WTC11 (cell line): ENCODE measurements around the gene EXOC4. TPM values are rescaled to one million over a fixed set of nuclear protein-coding genes. Genes with fewer than 3 reads are reported as not detected.

Experiments used
- ATAC-seq: fragments of 200-7000 bp; cut with Tn5 transposase; 2 replicates; pipeline ENCODE4 v1.10.0; 2021; ENCODE audit warnings: mild to moderate bottlenecking, moderate library complexity
- CTCF ChIA-PET: fragments of 300-600 bp; sonication (Branson Sonifier 250); formaldehyde crosslinking; loops from one replicate; lab custom pipeline; 2021; ENCODE audit warnings: antibody characterized with exemption; lab: Charles Lee
- POLR2A ChIA-PET: fragments of 350-600 bp; sonication (Branson Sonifier 250); formaldehyde crosslinking; loops from one replicate; lab custom pipeline; 2021; ENCODE audit warnings: antibody characterized with exemption; lab: Charles Lee
- DNase-seq: peaks from one replicate; pipeline ENCODE4 v3.0.0; 2021; ENCODE audit warnings: low spot score
- H3K27ac Mint-ChIP-seq: 2 replicates; pipeline ENCODE4 v1.8.0; 2021; ENCODE audit warnings: mixed read lengths
- H3K27me3 Mint-ChIP-seq: 2 replicates; pipeline ENCODE4 v1.8.0; 2021; ENCODE audit warnings: low read depth, mild to moderate bottlenecking, moderate library complexity, mixed read lengths
- H3K36me3 Mint-ChIP-seq: 2 replicates; pipeline ENCODE4 v1.8.0; 2021; ENCODE audit warnings: mixed read lengths
- H3K4me1 Mint-ChIP-seq: 2 replicates; pipeline ENCODE4 v1.8.0; 2022; ENCODE audit warnings: mixed read lengths
- H3K4me3 Mint-ChIP-seq: 2 replicates; pipeline ENCODE4 v1.8.0; 2021; ENCODE audit warnings: mild to moderate bottlenecking, moderate library complexity, mixed read lengths
- H3K9me3 Mint-ChIP-seq: 2 replicates; pipeline ENCODE4 v1.8.0; 2021; ENCODE audit warnings: mixed read lengths
- ATF1 ChIP-seq: sonication (generic); formaldehyde crosslinking; IDR thresholded peaks from 2 replicates; pipeline ENCODE4 v1.8.1; 2023; ENCODE audit warnings: mild to moderate bottlenecking, moderate library complexity, missing genetic modification reagents
- FOXK1 ChIP-seq: sonication (generic); formaldehyde crosslinking; IDR thresholded peaks from 2 replicates; pipeline ENCODE4 v1.8.0; 2022; ENCODE audit warnings: mild to moderate bottlenecking, moderate library complexity, missing genetic modification reagents
- GABPB1 ChIP-seq: sonication (generic); formaldehyde crosslinking; IDR thresholded peaks from 2 replicates; pipeline ENCODE4 v1.8.1; 2023; ENCODE audit warnings: mild to moderate bottlenecking, missing genetic modification reagents
- GTF2I ChIP-seq: fragments of 250-450 bp; sonication (Bioruptor Pico); conservative IDR thresholded peaks from 2 replicates; pipeline ENCODE4 v1.4.0; 2021; ENCODE audit warnings: mild to moderate bottlenecking
- HMGA2 ChIP-seq: fragments of 250-450 bp; sonication (Bioruptor Pico); IDR thresholded peaks from 2 replicates; pipeline ENCODE4 v1.4.0; 2021; ENCODE audit warnings: mild to moderate bottlenecking, moderate library complexity
- IRF2 ChIP-seq: sonication (generic); formaldehyde crosslinking; IDR thresholded peaks from 2 replicates; pipeline ENCODE4 v1.8.0; 2022; ENCODE audit warnings: low read depth, missing genetic modification reagents, borderline replicate concordance
- NFYB ChIP-seq: sonication (generic); formaldehyde crosslinking; conservative IDR thresholded peaks from 2 replicates; pipeline ENCODE4 v1.8.0; 2022; ENCODE audit warnings: low read depth, missing genetic modification reagents
- PRRX2 ChIP-seq: fragments of 250-450 bp; sonication (Bioruptor Pico); IDR thresholded peaks from 2 replicates; pipeline ENCODE4 v1.8.0; 2021; ENCODE audit warnings: mild to moderate bottlenecking
- RELA ChIP-seq: sonication (generic); formaldehyde crosslinking; IDR thresholded peaks from 2 replicates; pipeline ENCODE4 v1.8.1; 2022; ENCODE audit warnings: missing genetic modification reagents, mild to moderate bottlenecking, borderline replicate concordance
- ZNF121 ChIP-seq: sonication (generic); formaldehyde crosslinking; IDR thresholded peaks from 2 replicates; pipeline ENCODE4 v1.8.0; 2023; ENCODE audit warnings: missing genetic modification reagents
- ZNF263 ChIP-seq: sonication (generic); formaldehyde crosslinking; IDR thresholded peaks from 2 replicates; pipeline ENCODE4 v1.8.1; 2022; ENCODE audit warnings: low read depth, mild to moderate bottlenecking, moderate library complexity, missing genetic modification reagents
- total RNA-seq: library from RNA; stranded (reverse); gene quantifications from 3 replicates; pipeline ENCODE4 v1.2.3, GENCODE V29; 2021
- TF ChIP-seq, protein P1 (sequence below): sonication (generic); formaldehyde crosslinking; conservative IDR thresholded peaks from 2 replicates; pipeline ENCODE4 v1.8.1; 2022; ENCODE audit warnings: mild to moderate bottlenecking, missing genetic modification reagents
- TF ChIP-seq, protein P2 (sequence below): sonication (generic); formaldehyde crosslinking; IDR thresholded peaks from 2 replicates; pipeline ENCODE4 v1.8.1; 2023; ENCODE audit warnings: mild to moderate bottlenecking, missing genetic modification reagents
- TF ChIP-seq, protein P3 (sequence below): fragments of 250-450 bp; sonication (Bioruptor Pico); IDR thresholded peaks from 2 replicates; pipeline ENCODE4 v1.9.0; 2021; ENCODE audit warnings: mild to moderate bottlenecking
- TF ChIP-seq, protein P4 (sequence below): sonication (generic); formaldehyde crosslinking; conservative IDR thresholded peaks from 2 replicates; pipeline ENCODE4 v1.8.1; 2023; ENCODE audit warnings: mild to moderate bottlenecking, low read depth, missing genetic modification reagents, moderate library complexity
- TF ChIP-seq, protein P5 (sequence below): sonication (generic); formaldehyde crosslinking; IDR thresholded peaks from 2 replicates; pipeline ENCODE4 v1.8.1; 2022; ENCODE audit warnings: mild to moderate bottlenecking, missing genetic modification reagents, moderate library complexity, borderline replicate concordance
- TF ChIP-seq, protein P6 (sequence below): sonication (generic); formaldehyde crosslinking; IDR thresholded peaks from 2 replicates; pipeline ENCODE4 v1.8.1; 2023; ENCODE audit warnings: mild to moderate bottlenecking, missing genetic modification reagents

The EXOC4 gene
- total RNA-seq, 1 experiment from 2014 or later, result 62.0 TPM

DNA sequence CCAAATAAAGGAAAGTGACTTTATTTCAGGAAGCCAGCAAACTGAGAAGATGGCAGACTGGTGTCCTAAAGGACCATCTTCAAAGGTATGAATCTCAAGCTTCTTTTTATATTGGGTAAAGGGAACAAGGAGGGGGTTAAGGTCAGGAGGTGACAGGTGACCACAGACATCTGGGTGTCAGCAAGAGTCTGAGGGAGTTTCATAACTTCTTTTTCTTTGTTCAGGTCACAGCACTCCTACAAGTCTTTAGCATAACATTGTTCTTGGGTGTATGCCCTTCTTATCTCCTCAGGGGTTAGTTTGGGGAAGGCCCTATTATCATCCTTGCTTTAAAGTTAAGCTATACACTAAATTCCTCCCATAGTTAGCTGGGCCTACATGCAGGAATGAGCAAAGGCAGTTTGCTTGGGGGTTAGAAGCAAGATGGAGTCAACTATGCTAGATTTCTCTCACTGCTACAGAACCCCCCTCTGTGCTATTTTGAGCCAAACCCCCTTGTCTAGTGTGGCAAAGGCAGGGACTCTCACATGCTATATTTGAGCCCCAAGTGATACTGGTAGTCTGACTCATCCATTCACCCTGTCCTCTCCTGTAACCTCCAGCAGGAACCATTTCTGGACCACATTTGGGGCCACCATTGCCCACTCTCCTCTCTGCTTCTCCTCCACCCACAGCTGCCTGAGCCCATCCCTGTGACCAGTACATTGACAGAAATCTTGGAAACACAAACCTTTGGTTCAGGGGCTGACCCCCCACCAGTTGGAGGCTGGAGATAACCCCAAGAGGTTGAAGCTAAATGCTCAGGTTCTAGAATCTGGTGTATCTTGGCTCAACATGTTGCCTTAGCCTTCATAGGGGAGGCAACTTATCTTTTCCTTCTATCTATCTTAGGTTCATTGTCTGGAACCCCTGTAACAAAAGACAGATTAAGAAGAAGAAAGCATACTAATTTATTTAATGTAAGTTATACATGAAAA lies 818.8 kb downstream of the EXOC4 start:
- no peak overlapping the region for H3K27ac Mint-ChIP-seq
- peaks cover 14% of the 10 kb centered on the region for H3K36me3 Mint-ChIP-seq
- DNase-seq, result no peak
- peaks cover 16% of the 10 kb centered on the region for H3K4me1 Mint-ChIP-seq
- H3K9me3 Mint-ChIP-seq, result peaks cover 25% of the 10 kb centered on the region
- POLR2A ChIA-PET, result no interaction called here
- H3K27me3 Mint-ChIP-seq, result no peaks in the 10 kb centered on the region
- CTCF ChIA-PET, result interaction anchor here (1.2 to 1.3 kb wide), 2 partner anchors 69 to 361 kb away, joined by 3 read pairs; no protein-coding TSS in a partner anchor
- ATAC-seq, result no peak
- no peak overlapping the region for H3K4me3 Mint-ChIP-seq
- TF ChIP-seq, protein P1, sequence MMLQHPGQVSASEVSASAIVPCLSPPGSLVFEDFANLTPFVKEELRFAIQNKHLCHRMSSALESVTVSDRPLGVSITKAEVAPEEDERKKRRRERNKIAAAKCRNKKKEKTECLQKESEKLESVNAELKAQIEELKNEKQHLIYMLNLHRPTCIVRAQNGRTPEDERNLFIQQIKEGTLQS (CRISPR knock-in tag), result no peak
- TF ChIP-seq, protein P2, sequence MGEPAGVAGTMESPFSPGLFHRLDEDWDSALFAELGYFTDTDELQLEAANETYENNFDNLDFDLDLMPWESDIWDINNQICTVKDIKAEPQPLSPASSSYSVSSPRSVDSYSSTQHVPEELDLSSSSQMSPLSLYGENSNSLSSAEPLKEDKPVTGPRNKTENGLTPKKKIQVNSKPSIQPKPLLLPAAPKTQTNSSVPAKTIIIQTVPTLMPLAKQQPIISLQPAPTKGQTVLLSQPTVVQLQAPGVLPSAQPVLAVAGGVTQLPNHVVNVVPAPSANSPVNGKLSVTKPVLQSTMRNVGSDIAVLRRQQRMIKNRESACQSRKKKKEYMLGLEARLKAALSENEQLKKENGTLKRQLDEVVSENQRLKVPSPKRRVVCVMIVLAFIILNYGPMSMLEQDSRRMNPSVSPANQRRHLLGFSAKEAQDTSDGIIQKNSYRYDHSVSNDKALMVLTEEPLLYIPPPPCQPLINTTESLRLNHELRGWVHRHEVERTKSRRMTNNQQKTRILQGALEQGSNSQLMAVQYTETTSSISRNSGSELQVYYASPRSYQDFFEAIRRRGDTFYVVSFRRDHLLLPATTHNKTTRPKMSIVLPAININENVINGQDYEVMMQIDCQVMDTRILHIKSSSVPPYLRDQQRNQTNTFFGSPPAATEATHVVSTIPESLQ (CRISPR knock-in tag), result no peak
- TF ChIP-seq GABPB1 (CRISPR knock-in tag), result no peak
- TF ChIP-seq GTF2I (CRISPR knock-in tag), result no peak
- TF ChIP-seq RELA (CRISPR knock-in tag), result no peak
- TF ChIP-seq ATF1 (CRISPR knock-in tag), result no peak
- TF ChIP-seq, protein P3, sequence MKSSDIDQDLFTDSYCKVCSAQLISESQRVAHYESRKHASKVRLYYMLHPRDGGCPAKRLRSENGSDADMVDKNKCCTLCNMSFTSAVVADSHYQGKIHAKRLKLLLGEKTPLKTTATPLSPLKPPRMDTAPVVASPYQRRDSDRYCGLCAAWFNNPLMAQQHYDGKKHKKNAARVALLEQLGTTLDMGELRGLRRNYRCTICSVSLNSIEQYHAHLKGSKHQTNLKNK (CRISPR knock-in tag), result no peak
- no peak for TF ChIP-seq IRF2 (CRISPR knock-in tag)
- no peak for TF ChIP-seq NFYB (CRISPR knock-in tag)
- TF ChIP-seq FOXK1, result no peak
- no peak for TF ChIP-seq ZNF121 (CRISPR knock-in tag)
- TF ChIP-seq, protein P4, sequence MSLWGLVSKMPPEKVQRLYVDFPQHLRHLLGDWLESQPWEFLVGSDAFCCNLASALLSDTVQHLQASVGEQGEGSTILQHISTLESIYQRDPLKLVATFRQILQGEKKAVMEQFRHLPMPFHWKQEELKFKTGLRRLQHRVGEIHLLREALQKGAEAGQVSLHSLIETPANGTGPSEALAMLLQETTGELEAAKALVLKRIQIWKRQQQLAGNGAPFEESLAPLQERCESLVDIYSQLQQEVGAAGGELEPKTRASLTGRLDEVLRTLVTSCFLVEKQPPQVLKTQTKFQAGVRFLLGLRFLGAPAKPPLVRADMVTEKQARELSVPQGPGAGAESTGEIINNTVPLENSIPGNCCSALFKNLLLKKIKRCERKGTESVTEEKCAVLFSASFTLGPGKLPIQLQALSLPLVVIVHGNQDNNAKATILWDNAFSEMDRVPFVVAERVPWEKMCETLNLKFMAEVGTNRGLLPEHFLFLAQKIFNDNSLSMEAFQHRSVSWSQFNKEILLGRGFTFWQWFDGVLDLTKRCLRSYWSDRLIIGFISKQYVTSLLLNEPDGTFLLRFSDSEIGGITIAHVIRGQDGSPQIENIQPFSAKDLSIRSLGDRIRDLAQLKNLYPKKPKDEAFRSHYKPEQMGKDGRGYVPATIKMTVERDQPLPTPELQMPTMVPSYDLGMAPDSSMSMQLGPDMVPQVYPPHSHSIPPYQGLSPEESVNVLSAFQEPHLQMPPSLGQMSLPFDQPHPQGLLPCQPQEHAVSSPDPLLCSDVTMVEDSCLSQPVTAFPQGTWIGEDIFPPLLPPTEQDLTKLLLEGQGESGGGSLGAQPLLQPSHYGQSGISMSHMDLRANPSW (CRISPR knock-in tag), result no peak

DNA sequence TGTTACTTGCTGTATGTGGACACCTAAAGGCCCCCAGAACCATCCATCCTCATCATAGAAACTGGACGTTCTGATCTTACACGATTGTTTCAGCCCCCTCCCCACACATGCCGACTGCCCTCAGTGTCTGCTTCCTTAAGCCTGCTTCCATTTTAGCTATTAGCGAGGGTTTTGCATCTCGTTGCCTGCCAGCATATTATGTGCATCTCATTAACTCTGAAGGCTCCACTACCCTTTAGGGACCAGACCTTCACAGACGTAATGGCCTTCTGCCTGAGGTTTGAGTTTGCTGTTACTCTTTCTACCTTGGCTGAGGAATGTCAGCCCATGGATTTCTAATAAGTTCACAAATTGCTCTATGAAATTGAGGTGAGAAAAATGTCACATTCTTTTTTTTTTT lies 820.4 kb downstream of the EXOC4 start:
- Mint-ChIP-seq H3K4me3 (no peak overlapping the region), H3K36me3 (peaks cover 21% of the 10 kb centered on the region), H3K9me3 (peaks cover 29% of the 10 kb centered on the region), H3K27me3 (no peaks in the 10 kb centered on the region), H3K4me1 (peaks cover 16% of the 10 kb centered on the region), H3K27ac (no peak overlapping the region)
- TF ChIP-seq ZNF263 (CRISPR knock-in tag) (no peak), PRRX2 (CRISPR knock-in tag) (no peak), HMGA2 (CRISPR knock-in tag) (no peak)
- TF ChIP-seq, protein P5, sequence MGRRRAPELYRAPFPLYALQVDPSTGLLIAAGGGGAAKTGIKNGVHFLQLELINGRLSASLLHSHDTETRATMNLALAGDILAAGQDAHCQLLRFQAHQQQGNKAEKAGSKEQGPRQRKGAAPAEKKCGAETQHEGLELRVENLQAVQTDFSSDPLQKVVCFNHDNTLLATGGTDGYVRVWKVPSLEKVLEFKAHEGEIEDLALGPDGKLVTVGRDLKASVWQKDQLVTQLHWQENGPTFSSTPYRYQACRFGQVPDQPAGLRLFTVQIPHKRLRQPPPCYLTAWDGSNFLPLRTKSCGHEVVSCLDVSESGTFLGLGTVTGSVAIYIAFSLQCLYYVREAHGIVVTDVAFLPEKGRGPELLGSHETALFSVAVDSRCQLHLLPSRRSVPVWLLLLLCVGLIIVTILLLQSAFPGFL (CRISPR knock-in tag), result no peak
- TF ChIP-seq, protein P6, sequence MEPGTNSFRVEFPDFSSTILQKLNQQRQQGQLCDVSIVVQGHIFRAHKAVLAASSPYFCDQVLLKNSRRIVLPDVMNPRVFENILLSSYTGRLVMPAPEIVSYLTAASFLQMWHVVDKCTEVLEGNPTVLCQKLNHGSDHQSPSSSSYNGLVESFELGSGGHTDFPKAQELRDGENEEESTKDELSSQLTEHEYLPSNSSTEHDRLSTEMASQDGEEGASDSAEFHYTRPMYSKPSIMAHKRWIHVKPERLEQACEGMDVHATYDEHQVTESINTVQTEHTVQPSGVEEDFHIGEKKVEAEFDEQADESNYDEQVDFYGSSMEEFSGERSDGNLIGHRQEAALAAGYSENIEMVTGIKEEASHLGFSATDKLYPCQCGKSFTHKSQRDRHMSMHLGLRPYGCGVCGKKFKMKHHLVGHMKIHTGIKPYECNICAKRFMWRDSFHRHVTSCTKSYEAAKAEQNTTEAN, result no peak
- CTCF ChIA-PET, result interaction anchor here (0.6 kb wide), 1 partner anchor 402 kb away, joined by 6 read pairs; no protein-coding TSS in a partner anchor
- POLR2A ChIA-PET, result no interaction called here
- ATAC-seq (no peak), DNase-seq (no peak)
